ENCODE results near the gene VRK2. TPM values are rescaled to one million over a fixed set of nuclear protein-coding genes. Genes with fewer than 3 reads are reported as not detected.

Gene VRK2
- total and polyA plus RNA-seq, 2 experiments from 2014 or later, result 19.0 to 22.5 TPM

GRCh38 chr2:58197894-58198293 lies 151.3 kb downstream of the VRK2 start:
- no peak overlapping the region for H3K4me2 ChIP-seq
- Mint-ChIP-seq H3K27me3 (ENCODE audit: insufficient read depth, low read depth, poor library complexity) (no peaks in the 10 kb centered on the region), H3K4me1 (no peaks in the 10 kb centered on the region), H3K4me3 (no peak overlapping the region), H3K9me3 (no peaks in the 10 kb centered on the region), H3K27ac (no peak overlapping the region), H3K36me3 (ENCODE audit: low read depth) (peaks cover 17% of the 10 kb centered on the region; the same call in 2 of the 3 replicates)
- H3K4me1 ChIP-seq (ENCODE audit: insufficient read depth), result no peaks in the 10 kb centered on the region
- no peaks in the 10 kb centered on the region for H4K20me1 ChIP-seq (replicated peaks; ENCODE audit: insufficient read depth)
- no peaks in the 10 kb centered on the region for H3F3A ChIP-seq (replicated peaks; ENCODE audit: low read depth)
- no peak for DNase-seq (ENCODE audit: low spot score)
- H3K79me2 ChIP-seq (replicated peaks; ENCODE audit: insufficient read depth), result no peaks in the 10 kb centered on the region
- peaks cover 7% of the 10 kb centered on the region; the same call in 1 of the 2 replicates for H3K36me3 ChIP-seq (ENCODE audit: insufficient read depth)
- ATAC-seq, result no peak
- TF ChIP-seq EZH2 (IDR thresholded peaks at IDR 0.05; ENCODE audit: low read depth, unreplicated experiment), result no peak
- no peaks in the 10 kb centered on the region for H3K27me3 ChIP-seq (ENCODE audit: insufficient read depth)
- no peak overlapping the region for H2AFZ ChIP-seq
- no peak overlapping the region for H3K27ac ChIP-seq (ENCODE audit: low read depth)
- H3K9me2 ChIP-seq (ENCODE audit: insufficient read depth), result no peaks in the 10 kb centered on the region
- no peak overlapping the region for H3K4me3 ChIP-seq

- Histone ChIP-seq H3F3A (replicated peaks; ENCODE audit: low read depth) (no peaks in the 10 kb centered on the region), H3K36me3 (ENCODE audit: insufficient read depth) (peaks cover 7% of the 10 kb centered on the region; the same call in 1 of the 2 replicates), H2AFZ (no peak overlapping the region), H3K9me2 (ENCODE audit: insufficient read depth) (no peaks in the 10 kb centered on the region), H3K4me3 (no peak overlapping the region), H3K79me2 (replicated peaks; ENCODE audit: insufficient read depth) (no peaks in the 10 kb centered on the region), H3K4me2 (no peak overlapping the region), H3K27me3 (ENCODE audit: insufficient read depth) (no peaks in the 10 kb centered on the region), H3K27ac (ENCODE audit: low read depth) (no peak overlapping the region; the same call in 1 of the 2 replicates), H4K20me1 (replicated peaks; ENCODE audit: insufficient read depth) (no peaks in the 10 kb centered on the region), H3K4me1 (ENCODE audit: insufficient read depth) (no peaks in the 10 kb centered on the region)
- H3K27me3 Mint-ChIP-seq (ENCODE audit: insufficient read depth, low read depth, poor library complexity), result no peaks in the 10 kb centered on the region
- ATAC-seq (no peak), DNase-seq (ENCODE audit: low spot score) (no peak)
- no peak overlapping the region for H3K27ac Mint-ChIP-seq
- peaks cover 19% of the 10 kb centered on the region for H3K4me1 Mint-ChIP-seq
- H3K4me3 Mint-ChIP-seq, result no peak overlapping the region
- no peaks in the 10 kb centered on the region for H3K9me3 Mint-ChIP-seq
- H3K36me3 Mint-ChIP-seq (ENCODE audit: low read depth), result peaks cover 16% of the 10 kb centered on the region; the same call in 2 of the 3 replicates
- TF ChIP-seq ETS1 (IDR thresholded peaks at IDR 0.05) (no peak), STAT1 (IDR thresholded peaks at IDR 0.05; ENCODE audit: unreplicated experiment) (no peak), CREB1 (CRISPR knock-in tag; IDR thresholded peaks at IDR 0.05; ENCODE audit: low read depth) (no peak), JUNB (IDR thresholded peaks at IDR 0.05; ENCODE audit: unreplicated experiment) (no peak), ZNF331 (CRISPR knock-in tag; IDR thresholded peaks at IDR 0.05; ENCODE audit: low read depth) (no peak), ZNF462 (CRISPR knock-in tag; IDR thresholded peaks at IDR 0.05) (no peak), EZH2phosphoT487 (IDR thresholded peaks at IDR 0.05; ENCODE audit: unreplicated experiment) (no peak), EZH2 (IDR thresholded peaks at IDR 0.05; ENCODE audit: low read depth, unreplicated experiment) (no peak), NANOG (IDR thresholded peaks at IDR 0.05; ENCODE audit: borderline replicate concordance) (no peak), POLR2AphosphoS5 (IDR thresholded peaks at IDR 0.05; ENCODE audit: low read depth) (no peak), ZNF114 (CRISPR knock-in tag; IDR thresholded peaks at IDR 0.05) (no peak), REST (IDR thresholded peaks at IDR 0.05; ENCODE audit: unreplicated experiment) (no peak)
Measured at GRCh38 chr2:58202404-58202803, 155.8 kb downstream of the VRK2 start.

Data from GM23338 (cell line).